D341Med (cell line): ENCODE results near the gene CENPX.
A peak's percentile ranks its signal among the peaks of the same experiment; 100 is the strongest.

Experiments
- DNase-seq: peaks from one replicate; pipeline ENCODE4 v3.0.0; 2012; ENCODE audit warnings: low spot score

Gene CENPX

GRCh38 chr17:82055023-82055964 is 32.6 kb upstream of the CENPX start:
- no peak for DNase-seq

- DNase-seq = no peak
Measured at GRCh38 chr17:82054351-82055022, 31.8 kb upstream of the CENPX start.

GRCh38 chr17:82053556-82054263 is 31.0 kb upstream of the CENPX start:
- DNase-seq = no peak

GRCh38 chr17:82053130-82053529 is 30.5 kb upstream of the CENPX start:
- DNase-seq = no peak

GRCh38 chr17:82052638-82053059 is 30.0 kb upstream of the CENPX start:
- DNase-seq = no peak

GRCh38 chr17:82051776-82052637 is 29.3 kb upstream of the CENPX start, which contains the start of the genes GPS1 and RFNG:
GPS1 (plus strand) TSS chr17:82051898; CDS start chr17:82051932, 34 bp downstream.
RFNG (minus strand) TSS chr17:82051811; CDS start chr17:82051766, 45 bp downstream.
- peak; percentile 99 for DNase-seq

- DNase-seq = peak; percentile 81
Measured at GRCh38 chr17:82050761-82051641, 28.3 kb upstream of the CENPX start.

- DNase-seq = no peak
Measured at GRCh38 chr17:82050152-82050760, 27.6 kb upstream of the CENPX start.

GRCh38 chr17:82049521-82049971 is 26.9 kb upstream of the CENPX start:
- no peak for DNase-seq

GRCh38 chr17:82049106-82049505 is 26.4 kb upstream of the CENPX start:
- no peak for DNase-seq

- no peak for DNase-seq
Measured at GRCh38 chr17:82048571-82048971, 25.9 kb upstream of the CENPX start.

- no peak for DNase-seq
Measured at GRCh38 chr17:82047914-82048570, 25.4 kb upstream of the CENPX start.

GRCh38 chr17:82047379-82047778 is 24.7 kb upstream of the CENPX start:
- no peak for DNase-seq

GRCh38 chr17:82046903-82047302 is 24.2 kb upstream of the CENPX start:
- no peak for DNase-seq

- no peak for DNase-seq
Measured at GRCh38 chr17:82045936-82046484, 23.3 kb upstream of the CENPX start.

GRCh38 chr17:82043507-82043906 is 20.8 kb upstream of the CENPX start:
- no peak for DNase-seq

GRCh38 chr17:82042649-82043048 is 20.0 kb upstream of the CENPX start:
- DNase-seq = no peak

- DNase-seq = no peak
Measured at GRCh38 chr17:82041144-82041814, 18.6 kb upstream of the CENPX start.
